Eye (tissue), 1 donor: ENCODE results near the gene CLVS2.
A peak's percentile ranks its signal among the peaks of the same experiment; 100 is the strongest.

Experiments used
- DNase-seq: peaks from one replicate; pipeline ENCODE4 v3.0.0-alpha.2; 2015

CLVS2 gene, protein sequence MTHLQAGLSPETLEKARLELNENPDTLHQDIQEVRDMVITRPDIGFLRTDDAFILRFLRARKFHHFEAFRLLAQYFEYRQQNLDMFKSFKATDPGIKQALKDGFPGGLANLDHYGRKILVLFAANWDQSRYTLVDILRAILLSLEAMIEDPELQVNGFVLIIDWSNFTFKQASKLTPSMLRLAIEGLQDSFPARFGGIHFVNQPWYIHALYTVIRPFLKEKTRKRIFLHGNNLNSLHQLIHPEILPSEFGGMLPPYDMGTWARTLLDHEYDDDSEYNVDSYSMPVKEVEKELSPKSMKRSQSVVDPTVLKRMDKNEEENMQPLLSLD

DNA sequence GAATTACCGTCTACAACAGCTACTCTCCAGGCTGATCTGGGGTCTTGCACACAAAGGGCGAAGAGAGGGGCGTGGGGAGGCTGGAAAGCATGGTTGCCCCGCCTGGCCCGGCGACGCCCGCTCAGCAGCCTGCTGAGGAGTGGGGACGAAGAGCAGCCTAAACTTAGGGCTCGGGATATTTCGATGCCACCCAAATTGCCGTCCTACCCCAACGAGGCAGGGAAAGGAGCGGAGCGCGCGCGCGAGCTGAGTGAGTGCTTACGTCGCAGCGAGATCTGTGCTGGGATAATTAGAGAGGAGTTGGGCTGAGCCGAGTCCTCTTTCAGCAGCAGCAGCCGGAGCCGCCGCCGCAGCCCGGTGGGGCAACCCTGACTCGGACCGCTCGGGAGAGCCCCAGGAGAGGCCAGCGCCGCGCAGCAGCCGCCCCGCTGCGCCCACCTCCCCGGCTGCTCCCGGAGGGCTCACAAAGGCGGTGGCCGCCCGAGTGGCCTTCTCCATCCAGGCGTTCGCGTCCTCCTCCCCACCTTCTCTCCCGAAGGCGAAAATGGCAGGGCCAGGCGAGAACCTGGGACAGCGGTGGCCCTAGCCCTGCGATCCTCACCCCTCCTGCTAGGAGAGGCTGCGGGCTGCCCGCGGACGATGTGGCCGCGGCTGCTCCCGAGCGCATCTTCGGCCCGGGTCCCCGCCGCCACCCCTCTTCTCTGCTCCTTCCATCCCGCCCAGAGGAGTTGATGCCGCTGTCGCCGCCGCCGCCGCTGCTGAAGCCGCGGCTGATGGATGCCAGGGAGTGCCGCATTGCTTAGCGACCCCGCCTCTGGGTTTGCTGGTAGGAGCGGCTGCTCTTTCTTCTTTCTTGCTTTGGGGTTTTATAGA is at the start of gene CLVS2:
TSS of gene CLVS2 (plus strand) at position 315 of the 873 bp plus-strand sequence. CDS start 1,543 bp downstream, outside the sequence.
- DNase-seq: peak; percentile 94

- peak; percentile 54 for DNase-seq
These were observed 48.7 kb upstream of the CLVS2 start for GRCh38 chr6:122947355-122947754.

GRCh38 chr6:122953766-122954165 is 42.3 kb upstream of the CLVS2 start:
- no peak for DNase-seq

GRCh38 chr6:122956376-122956775 is 39.7 kb upstream of the CLVS2 start:
- DNase-seq: no peak

GRCh38 chr6:122962000-122962624 is 33.9 kb upstream of the CLVS2 start:
- no peak for DNase-seq

DNA sequence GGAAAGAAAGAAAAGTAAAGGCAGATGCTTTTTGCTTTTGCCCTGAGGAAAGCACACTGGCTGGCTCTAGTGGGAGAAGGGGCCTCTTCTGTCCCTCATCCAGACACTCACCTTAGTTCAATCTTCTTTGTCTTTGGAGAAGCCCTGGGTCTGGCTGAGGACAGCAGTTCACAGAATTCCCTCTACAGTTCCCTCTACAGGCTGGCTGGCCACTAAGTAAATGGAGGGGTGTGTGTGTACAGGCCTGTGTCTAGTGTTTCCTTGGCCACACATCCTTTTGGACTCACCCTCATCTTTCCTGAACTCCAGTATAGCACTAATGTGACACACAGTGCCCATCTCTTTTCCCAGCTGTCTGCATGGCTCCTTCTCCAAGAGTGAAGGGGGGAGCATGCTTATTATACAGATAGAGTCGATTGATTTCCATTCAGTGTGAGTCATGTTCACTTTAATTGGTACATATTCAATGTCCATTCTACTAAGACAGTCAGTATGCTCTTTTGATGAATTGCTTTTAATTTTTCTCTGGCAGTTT is 26.0 kb upstream of the CLVS2 start:
- peak; percentile 9 for DNase-seq

DNA sequence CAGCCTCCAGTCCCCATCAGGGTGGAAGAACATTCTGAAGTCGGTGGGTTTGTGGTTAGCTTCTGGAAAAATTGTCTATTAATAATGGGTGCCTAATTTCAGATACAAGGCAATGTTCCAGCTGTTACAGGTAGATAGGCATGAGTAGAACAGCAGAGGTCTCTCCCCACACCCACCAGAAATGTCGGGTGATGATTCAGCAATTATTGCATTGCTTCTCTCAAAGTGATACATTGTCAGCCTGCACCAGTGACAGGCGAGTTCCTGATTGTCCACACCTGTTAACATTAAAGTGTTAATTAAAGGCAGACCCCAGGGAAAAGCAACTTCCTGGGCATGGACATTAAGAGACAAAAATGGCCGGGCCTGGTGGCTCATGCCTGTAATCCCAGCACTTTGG is 18.9 kb upstream of the CLVS2 start:
- DNase-seq: no peak

DNA sequence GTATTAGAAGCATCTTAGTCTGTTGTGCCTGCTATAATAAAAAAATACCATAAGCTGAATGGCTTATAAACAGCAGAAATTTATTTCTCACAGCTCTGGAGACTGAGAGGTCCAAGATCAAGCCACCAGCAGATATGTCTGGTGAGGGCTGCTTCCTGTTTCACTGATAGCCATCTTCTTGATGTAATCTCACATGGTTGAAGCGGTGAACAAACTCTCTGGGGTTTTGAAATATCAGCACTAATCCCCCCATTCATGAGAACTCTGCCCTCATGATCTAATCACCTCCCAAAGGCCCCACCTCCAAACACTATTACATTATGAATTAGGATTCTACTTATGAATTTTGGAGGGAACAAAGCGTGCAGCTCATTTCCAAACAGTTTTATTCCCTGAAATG is 11.6 kb upstream of the CLVS2 start:
- no peak for DNase-seq

DNA sequence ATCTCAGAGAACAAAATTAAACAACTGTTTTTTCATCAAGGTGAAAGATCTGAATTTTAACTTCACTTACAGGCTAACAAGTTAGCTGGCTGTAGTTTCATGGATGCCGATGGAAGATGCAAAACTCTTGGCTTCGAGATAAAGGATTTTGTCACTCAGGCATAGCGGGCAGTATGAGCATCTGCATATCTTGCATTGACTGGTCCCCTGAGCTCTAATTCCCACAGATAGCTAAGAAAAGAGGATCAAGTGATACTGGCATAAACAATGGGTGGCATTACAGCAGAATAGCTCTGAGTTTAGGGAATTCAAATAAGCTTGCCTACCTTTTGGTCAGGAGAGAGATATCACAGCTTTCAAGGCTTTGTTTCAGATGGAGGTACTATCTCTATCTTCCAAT is 1.8 kb upstream of the CLVS2 start:
- no peak for DNase-seq

DNA sequence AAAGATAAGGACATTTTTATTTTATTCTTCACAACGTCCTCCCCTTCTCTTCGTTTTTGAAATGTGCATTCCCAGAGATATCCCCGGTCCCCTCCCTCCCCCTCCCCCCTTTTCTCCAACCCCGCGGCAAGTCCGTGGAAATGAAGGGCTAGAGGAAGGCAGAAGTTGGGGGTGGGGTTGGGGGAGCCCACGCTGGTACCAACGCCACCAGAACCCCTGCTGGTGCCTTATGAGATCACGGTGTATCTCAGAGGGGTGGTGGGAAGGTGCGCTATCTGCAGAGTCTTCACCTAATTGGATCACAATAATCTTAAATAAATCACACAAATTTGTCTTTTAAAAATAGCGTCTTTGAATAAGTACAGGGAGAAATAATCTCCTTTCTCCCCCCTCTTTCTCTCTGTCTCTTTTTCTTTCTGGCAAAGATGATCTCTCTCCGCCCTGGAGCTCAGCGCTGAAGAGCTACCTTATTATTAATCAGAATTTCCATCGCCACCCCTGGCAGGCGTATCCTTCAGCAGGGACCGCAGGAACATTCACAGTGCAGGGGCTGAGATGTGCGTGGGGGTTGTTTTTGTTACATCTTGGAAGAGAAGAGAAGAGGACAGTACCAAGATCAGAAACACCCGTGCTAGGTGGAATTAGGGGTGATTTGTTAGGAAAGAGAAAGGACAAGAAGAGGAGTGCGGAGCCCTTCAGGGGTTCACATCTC is 915 bp downstream of the CLVS2 start:
- DNase-seq: no peak

DNA sequence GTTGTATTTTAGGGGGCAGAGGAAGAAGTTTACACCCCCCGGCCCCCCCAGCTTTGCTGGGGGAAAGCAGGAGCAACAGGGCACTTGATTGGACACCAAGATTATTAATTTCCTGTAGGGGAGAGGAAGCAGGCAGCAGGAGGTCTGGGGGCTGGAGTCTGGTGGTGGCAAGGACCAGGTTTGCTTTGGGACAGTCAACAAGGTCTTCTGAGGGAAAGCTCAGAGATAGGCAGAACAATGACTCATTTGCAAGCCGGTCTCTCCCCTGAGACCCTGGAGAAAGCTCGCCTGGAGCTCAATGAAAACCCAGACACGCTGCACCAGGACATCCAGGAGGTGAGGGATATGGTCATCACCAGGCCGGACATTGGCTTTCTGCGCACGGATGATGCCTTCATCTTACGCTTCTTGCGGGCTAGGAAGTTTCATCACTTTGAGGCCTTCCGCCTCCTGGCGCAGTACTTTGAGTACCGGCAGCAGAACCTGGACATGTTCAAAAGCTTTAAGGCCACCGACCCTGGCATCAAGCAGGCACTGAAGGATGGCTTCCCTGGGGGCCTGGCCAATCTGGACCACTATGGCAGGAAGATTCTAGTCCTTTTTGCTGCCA is 1.6 kb downstream of the CLVS2 start:
- peak; percentile 18 for DNase-seq

GRCh38 chr6:122998403-122998975 is 2.5 kb downstream of the CLVS2 start:
- DNase-seq: peak; percentile 7

- DNase-seq: no peak
These were observed 4.3 kb downstream of the CLVS2 start for GRCh38 chr6:123000244-123000770.

- no peak for DNase-seq
These were observed 5.5 kb downstream of the CLVS2 start for GRCh38 chr6:123001540-123001939.

GRCh38 chr6:123007885-123008284 is 11.8 kb downstream of the CLVS2 start:
- DNase-seq: no peak

DNA sequence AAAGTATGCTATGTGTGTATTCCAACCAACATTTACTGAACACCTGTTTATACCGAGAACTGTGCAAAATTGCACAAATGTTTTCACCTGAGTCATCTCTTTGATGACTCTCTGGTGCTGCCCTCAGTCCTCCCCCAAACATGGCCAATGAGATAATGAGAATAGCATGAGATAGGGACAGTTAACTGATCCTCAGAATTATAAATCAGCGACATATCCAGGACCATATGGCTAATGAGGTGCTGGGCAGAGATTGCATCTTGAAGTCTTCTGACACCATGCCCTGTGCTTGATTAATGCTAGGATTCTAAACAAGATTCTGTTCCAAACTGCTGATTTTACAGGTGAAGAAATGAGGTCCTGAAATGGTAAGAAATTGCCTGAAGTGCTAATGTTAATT is 13.0 kb downstream of the CLVS2 start:
- DNase-seq: no peak

DNA sequence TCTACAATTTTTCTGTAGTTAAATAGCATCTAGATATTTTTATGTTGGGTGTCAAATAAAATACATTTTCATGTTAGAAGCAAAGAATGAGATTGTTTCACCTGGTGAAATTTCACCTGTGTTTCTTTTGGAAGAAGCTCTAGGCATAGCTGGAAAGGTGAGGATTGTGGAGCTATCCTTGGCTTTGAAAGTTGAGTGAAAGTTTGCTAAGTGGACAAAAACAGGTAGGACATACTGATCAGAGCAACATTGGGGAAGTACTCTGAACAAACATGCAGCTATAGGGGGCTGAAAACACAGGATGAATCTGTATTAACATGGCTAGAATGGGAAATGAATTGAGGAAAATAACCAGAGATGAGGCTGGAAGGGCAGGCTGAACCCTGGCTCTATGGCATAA is 18.8 kb downstream of the CLVS2 start:
- DNase-seq: no peak

GRCh38 chr6:123016431-123017103 is 20.5 kb downstream of the CLVS2 start:
- peak; percentile 84 for DNase-seq

- no peak for DNase-seq
These were observed 21.2 kb downstream of the CLVS2 start for GRCh38 chr6:123017104-123017682.

- DNase-seq: peak; percentile 41
These were observed 26.9 kb downstream of the CLVS2 start for GRCh38 chr6:123022975-123023374.

DNA sequence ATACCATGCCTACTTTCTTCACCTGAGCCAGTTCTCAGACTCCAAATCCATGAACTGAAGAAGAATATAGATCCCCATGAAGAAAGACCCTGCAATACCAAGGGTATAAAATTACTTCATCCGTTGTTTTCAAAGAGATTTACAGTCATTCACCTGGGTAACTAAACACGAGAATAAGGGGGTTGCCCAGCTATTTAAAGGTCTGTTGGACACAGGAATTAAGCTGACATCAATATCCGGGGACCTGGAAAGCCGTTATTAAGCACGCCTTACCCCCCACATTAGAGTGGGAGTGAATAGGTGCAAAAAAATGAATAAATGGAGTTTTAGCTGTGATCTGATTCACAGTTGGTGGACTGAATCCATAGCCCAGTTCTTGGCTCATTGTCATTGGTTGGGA is 28.9 kb downstream of the CLVS2 start:
- DNase-seq: no peak
